ENCODE results near the gene NCF2. TPM values are rescaled to one million over a fixed set of nuclear protein-coding genes. Genes with fewer than 3 reads are reported as not detected.
A peak's percentile ranks its signal among the peaks of the same experiment; 100 is the strongest.
"Not testable (repeated sequence)": the region's sequence is repeated elsewhere in the genome, so short reads cannot be mapped to it uniquely, and the experiment has no call there.

Gene NCF2
- total RNA-seq, 1 donor from 2014 or later, result 9.8 TPM

DNA sequence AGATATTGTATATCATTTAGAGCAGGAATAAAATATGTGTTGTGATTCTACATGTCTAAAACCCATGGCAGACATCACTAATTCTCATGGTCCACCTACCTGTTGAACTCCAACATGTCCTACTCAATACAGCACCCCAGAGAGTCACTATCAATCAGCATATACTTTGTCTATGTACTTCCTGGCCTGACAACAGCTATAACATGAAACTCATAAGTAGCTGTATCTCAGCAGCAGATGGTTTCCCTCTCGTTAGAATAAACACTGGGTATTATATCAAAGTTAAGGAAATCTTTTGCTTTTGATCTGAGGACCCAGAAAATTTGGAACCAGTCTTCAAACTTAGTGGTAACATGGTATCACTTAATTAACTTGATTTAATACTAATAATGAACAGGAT lies 29.5 kb upstream of the NCF2 start:
- DNase-seq (ENCODE audit: low spot score in 2 of 2), result no peak
- Histone ChIP-seq H3K4me3 (no peak overlapping the region), H3K9me3 (no peaks in the 10 kb centered on the region), H3K4me1 (peaks cover 4 to 10% of the 10 kb centered on the region in 2 donors), H3K27ac (no peak overlapping the region), H3K27me3 (no peaks in the 10 kb centered on the region), H3K36me3 (peaks cover 3 to 5% of the 10 kb centered on the region in 2 donors)
- TF ChIP-seq, protein P1, sequence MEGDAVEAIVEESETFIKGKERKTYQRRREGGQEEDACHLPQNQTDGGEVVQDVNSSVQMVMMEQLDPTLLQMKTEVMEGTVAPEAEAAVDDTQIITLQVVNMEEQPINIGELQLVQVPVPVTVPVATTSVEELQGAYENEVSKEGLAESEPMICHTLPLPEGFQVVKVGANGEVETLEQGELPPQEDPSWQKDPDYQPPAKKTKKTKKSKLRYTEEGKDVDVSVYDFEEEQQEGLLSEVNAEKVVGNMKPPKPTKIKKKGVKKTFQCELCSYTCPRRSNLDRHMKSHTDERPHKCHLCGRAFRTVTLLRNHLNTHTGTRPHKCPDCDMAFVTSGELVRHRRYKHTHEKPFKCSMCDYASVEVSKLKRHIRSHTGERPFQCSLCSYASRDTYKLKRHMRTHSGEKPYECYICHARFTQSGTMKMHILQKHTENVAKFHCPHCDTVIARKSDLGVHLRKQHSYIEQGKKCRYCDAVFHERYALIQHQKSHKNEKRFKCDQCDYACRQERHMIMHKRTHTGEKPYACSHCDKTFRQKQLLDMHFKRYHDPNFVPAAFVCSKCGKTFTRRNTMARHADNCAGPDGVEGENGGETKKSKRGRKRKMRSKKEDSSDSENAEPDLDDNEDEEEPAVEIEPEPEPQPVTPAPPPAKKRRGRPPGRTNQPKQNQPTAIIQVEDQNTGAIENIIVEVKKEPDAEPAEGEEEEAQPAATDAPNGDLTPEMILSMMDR (IDR thresholded peaks at IDR 0.05), result no peak
- intact Hi-C loops (cut with DNase I), result loop anchor here (5.0 kb wide), 2 partner anchors 37 to 72 kb away; no protein-coding TSS in a partner anchor

DNA sequence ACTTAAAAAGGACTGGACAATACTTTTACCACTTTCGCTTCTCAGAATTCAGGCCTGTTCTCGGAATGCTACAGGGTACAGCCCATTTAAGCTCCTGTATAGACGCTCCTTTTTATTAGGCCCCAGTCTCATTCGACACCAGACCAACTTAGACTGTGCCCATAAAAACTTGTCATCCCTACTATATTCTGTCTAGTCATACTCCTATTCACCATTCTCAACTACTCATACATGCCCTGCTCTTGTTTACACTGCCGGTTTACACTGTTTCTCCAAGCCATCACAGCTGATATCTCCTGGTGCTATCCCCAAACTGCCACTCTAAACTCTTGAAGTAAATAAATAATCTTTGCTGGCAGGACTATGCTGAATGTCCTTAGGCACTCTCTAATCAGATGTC lies 27.9 kb upstream of the NCF2 start:
- H3K27me3 ChIP-seq; H3K9me3 ChIP-seq; H3K27ac ChIP-seq; DNase-seq (ENCODE audit: low spot score in 2 of 2); intact Hi-C loops (cut with DNase I); H3K4me3 ChIP-seq; H3K4me1 ChIP-seq; H3K36me3 ChIP-seq: not testable (repeated sequence)

DNA sequence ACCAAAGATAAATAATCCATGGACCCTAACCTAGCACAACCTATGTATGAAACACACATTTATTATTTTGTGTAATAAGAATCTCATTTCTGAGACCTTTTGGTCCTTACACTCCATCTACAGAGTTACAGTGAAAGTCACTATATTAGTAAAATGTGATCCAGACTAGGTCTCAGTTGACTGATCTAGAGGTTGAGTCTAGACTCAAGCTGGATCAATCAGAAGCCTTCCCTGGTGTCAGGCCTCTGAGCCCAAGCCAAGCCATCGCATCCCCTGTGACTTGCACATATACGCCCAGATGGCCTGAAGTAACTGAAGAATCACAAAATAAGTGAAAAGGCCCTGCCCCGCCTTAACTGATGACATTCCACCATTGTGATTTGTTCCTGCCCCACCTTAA lies 22.7 kb upstream of the NCF2 start:
- H3K36me3 ChIP-seq; H3K4me3 ChIP-seq; H3K27ac ChIP-seq; DNase-seq (ENCODE audit: low spot score in 2 of 2); H3K27me3 ChIP-seq; intact Hi-C loops (cut with DNase I); H3K9me3 ChIP-seq: not testable (repeated sequence)
- H3K4me1 ChIP-seq, result peaks cover 0 to 16% of the 10 kb centered on the region in 2 donors

DNA sequence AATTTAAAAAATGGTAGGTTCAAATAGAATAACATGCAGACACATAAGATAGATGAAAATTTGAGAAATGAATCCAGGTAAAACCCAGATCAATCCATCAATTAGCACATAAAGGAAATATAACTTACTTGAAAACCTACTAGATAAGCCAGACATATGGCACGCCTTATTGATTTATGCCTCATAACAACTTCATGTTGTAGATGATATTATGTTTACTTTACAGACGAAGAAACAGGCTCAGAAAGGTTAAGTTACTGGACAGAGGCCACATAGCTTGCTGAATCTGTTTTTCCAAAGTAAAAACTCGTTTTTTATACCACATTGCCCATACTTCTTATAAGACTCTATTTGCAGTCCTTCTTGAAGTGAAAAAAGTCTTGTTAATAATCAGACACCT lies 22.1 kb upstream of the NCF2 start:
- TF ChIP-seq, protein P1 (IDR thresholded peaks at IDR 0.05), result no peak
- Histone ChIP-seq H3K27ac (no peak overlapping the region), H3K27me3 (no peaks in the 10 kb centered on the region), H3K36me3 (no peaks in the 10 kb centered on the region), H3K4me1 (peaks cover 0 to 16% of the 10 kb centered on the region in 2 donors), H3K9me3 (no peaks in the 10 kb centered on the region), H3K4me3 (no peak overlapping the region)
- intact Hi-C loops (cut with DNase I), result no loop called here
- DNase-seq (ENCODE audit: low spot score in 2 of 2), result no peak

DNA sequence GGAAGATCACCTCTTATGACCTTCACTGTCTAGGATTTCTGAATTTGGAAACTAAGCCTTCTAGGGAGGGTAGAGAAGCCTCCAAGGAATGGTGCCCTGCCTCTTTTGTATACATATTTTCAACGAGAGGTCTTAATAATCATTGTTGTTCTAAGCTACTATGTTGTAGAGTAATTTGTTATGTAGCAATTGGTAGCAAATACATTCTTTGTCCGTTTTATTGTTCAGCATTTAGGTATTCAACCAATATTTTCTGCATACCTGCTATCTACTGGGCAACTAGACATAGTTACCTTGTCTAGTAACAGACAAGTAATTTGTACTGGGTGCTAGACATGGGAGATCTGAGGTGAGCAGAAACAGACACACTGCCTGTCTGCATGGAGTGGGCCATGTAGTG lies 20.8 kb upstream of the NCF2 start:
- H3K9me3 ChIP-seq, result no peaks in the 10 kb centered on the region
- H3K4me3 ChIP-seq, result no peak overlapping the region
- H3K4me1 ChIP-seq, result peaks cover 0 to 16% of the 10 kb centered on the region in 2 donors
- no peaks in the 10 kb centered on the region for H3K36me3 ChIP-seq
- H3K27ac ChIP-seq, result no peak overlapping the region
- no peaks in the 10 kb centered on the region for H3K27me3 ChIP-seq
- TF ChIP-seq, protein P1 (IDR thresholded peaks at IDR 0.05), result no peak
- no peak for DNase-seq (ENCODE audit: low spot score in 2 of 2)
- intact Hi-C loops (cut with DNase I), result no loop called here

DNA sequence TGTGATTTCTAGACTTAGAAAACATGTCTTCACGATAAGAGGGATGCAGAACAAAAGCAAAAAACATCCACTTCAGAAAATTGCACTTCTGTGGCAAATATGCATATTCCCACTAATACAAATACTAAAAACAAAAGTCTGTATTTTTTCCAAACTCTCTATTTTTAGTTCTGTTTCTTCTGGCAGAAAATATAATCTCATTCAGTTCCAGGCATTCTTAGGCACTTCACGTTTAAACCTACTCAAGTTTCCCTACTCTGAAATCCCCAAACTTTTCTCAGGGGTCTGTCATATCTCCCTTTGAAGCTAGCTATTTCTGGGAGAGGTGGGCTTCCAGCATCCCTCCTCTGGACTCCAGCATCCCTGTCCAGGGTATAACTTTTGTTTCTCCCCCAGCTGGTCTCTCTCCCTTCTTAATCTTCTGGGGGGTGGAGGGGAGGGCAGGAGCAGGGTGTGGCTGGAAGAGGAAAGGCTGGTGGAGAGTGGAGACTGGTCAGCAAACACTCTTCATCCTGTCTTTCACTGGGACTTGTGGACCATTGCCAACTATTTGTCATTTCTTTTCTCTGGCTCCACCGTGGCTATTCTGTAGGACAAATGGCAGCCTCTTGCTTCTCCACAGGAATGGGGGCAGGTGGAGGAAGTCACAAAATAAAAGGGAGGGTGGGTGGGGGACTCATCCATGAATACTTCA lies 19.6 kb upstream of the NCF2 start:
- TF ChIP-seq, protein P1 (IDR thresholded peaks at IDR 0.05), result no peak
- Histone ChIP-seq H3K4me3 (peak overlapping the region in 1 of 2 donors; percentile 21), H3K9me3 (no peaks in the 10 kb centered on the region), H3K4me1 (peaks cover 0 to 16% of the 10 kb centered on the region in 2 donors), H3K36me3 (no peaks in the 10 kb centered on the region), H3K27ac (peak overlapping the region; percentile 68 to 84), H3K27me3 (no peaks in the 10 kb centered on the region)
- DNase-seq (ENCODE audit: low spot score in 2 of 2), result no peak
- intact Hi-C loops (cut with DNase I), result loop anchor here (1.0 to 2.0 kb wide), 2 partner anchors 25 to 137 kb away; partner anchors contain the start of genes ARPC5 and SMG7

All from ascending aorta (tissue), 2 donors.